T-helper 2 cell treated with Interferon-gamma antibody and Interleukin-4, amounts not matched to agents 100 ng/mL and 5 ng/mL, for 36 hours (primary cell): ENCODE data around the gene MAPKAPK3. TPM values are rescaled to one million over a fixed set of nuclear protein-coding genes. Genes with fewer than 3 reads are reported as not detected.
"Not testable (repeated sequence)": the region's sequence is repeated elsewhere in the genome, so short reads cannot be mapped to it uniquely, and the experiment has no call there.

Experiments
- intact Hi-C: fragments of 100-400 bp; cut with micrococcal nuclease; formaldehyde crosslinking; loops from one replicate; pipeline ENCODE4 v1.15.1; 2023
- total RNA-seq: library from RNA; stranded (reverse); gene quantifications from 2 replicates; pipeline ENCODE4 v1.2.3, GENCODE V29; 2022

The MAPKAPK3 gene
- total RNA-seq, 1 donor from 2014 or later, result 159 TPM

DNA sequence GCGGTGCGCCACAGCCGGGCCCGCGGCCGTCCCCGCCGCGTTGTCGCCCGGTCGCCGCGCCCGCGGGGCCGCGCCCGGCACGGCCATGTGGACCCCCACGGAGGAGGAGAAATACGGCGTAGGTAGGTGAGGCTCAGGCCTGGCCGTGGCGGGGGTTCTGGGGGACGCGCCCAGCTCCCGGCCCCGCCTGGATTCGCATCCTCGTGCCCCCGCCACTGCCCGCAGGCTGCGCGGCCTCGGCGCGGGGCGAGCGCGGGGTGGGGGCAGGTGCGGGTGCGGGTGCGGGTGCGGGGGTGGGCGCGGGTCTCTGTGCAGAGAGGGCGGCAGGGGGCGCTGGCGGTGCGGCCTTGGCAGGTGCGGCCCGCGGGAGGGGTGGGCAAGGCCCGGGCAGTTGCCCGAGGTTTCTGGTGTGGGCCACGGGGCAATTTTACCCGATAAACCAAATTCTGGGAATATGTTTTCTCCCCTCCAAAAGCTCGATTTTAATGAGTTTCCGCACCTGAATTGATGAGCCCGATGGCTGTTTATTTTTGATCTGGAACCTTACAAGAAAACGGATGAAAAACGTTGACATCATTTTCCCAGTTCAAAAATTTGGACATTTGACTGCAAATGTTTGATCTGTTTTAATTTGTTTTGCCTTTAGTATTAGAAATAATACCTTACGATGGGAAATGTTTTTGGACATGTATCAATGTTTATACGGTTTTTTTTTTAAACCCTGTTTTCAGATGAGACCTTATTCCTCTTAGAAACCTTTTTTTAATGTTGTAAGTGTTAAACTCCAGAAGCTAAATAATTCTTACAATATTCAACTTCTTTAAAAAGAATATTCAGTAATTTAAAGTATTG, 58.5 kb downstream of the MAPKAPK3 start:
- intact Hi-C loops, result no loop called here

DNA sequence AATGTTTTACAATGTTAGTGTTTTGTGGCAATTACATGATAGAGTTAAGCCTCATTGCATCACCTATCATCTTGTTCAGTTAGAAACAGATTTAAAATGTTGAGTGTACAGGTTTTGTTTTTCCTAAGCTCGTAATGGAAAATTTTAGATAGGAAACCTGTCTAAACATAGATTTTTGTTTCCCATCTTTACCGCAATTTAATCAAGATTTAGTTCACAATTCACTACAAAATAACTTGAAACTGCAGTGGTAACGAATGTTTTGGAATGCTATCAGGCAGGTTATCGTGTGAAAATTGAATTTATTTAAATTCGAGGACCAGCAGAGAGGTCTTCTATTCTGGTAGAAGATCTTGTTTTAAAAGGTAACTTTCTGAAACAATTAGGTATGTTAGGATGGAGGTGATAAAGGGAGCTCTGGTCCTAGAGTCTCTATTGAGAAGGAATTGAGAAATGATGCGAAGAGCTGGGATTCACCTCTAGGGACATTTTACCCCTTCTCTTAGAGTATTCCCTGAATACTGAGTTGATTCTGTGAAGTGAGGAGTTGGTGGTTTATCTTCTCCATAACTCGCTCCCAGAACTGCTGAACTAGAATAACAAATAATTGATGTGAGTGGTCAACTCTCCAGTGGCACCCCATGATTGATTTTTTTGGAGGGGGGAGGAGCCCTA, 59.2 kb downstream of the MAPKAPK3 start:
- intact Hi-C loops, result no loop called here

DNA sequence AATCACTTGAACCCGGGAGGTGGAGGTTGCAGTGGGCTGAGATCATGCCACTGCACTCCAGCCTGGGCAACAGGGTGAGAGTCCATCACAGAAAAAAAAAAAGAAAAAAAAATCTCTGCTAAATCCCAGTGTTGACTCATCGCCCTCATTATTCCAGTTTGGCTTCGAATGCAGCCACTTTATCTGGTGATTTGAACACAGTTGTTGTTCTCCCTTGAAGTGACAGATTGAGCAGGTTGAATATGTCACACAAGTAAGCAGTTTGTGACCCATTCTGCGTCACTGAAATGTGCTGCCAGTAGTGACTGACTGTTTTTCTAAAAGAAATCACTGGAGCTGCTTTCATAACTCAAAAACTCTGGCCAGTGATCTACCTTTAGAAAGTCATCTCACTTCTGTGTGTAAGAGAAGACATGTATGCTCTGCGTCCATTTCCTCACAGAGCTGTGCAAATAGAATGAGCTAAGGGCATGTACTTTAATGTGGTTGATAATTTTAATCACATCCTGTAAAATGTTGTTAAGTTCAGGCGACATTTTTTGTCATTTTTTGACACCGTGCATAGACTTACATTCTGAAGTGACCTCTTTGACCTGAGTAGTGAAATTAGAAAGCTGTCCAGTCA, 70.3 kb downstream of the MAPKAPK3 start:
- intact Hi-C loops, result no loop called here

DNA sequence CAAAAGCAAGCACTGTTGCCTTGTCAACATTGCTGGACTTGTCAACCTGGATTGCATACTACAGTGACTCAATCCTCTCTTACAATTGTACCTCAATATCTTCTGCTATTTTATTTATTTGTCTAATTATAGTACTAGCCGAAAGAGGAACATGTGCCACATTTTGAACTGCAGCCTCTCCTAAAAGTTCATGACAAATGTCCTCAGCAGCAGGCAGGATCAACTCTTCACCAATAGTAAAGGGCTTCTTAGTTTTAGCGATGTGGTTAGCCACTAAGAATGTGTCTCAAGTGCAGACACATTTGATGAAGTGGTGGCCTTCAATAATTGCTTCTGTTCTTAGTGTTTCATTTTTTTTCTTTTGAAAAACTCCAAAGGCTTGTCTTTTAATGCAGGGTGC, 71.0 kb downstream of the MAPKAPK3 start:
- intact Hi-C loops, result no loop called here

DNA sequence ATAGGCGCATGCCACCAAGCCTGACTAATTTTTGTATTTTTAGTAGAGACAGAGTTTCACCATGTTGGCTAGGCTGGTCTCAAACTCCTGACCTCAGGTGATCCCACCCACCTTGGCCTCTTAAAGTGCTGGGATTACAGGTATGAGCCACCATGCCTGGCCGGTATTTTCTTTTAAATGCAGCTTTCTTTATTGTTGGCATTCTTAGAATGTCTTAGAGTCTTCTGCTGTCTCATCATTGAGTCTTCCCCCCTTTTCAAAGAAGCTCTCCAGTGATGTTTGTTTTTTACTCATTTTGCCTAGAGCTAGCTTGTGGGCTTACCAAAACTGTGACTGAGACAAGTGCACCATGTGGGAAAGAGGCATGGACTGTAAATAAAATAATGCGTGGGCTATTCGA, 71.7 kb downstream of the MAPKAPK3 start:
- intact Hi-C loops, result not testable (repeated sequence)

DNA sequence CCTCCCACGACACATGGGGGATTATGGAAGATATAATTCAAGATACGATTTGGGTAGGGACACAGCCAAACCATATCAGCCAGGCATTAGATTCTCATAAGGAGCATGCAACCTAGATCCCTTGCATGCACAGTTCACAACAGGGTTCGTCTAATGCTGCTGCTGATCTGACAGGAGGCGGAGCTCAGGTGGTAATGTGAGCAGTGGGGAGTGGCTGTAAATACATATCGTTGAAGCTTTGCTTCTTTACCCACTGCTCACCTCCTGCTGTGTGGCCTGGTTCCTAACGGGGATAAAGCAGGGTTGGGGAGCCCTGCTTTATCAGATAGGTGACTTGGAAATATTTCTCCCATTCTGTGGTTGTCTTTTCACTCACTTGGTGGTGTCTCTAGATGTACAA, 72.6 kb downstream of the MAPKAPK3 start:
- intact Hi-C loops, result no loop called here

DNA sequence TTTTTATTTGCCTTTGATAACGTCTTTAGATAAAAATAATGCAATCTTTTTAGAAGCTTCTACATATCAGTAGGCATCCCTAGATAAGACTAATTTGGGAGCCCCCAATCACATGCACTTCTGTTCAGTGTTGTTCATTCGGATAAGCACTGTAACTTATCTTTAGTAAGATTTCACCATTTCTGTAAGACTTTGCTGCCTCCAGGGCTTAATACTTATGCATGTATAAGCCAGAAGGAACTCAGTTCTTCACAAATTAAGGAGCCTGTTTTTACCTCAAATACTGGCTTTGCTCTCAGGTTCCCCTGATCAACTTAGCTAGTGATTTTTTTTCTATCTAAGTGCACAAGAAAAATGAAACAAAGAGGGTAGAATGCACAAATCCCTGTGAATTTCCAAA, 78.1 kb downstream of the MAPKAPK3 start:
- intact Hi-C loops, result no loop called here

DNA sequence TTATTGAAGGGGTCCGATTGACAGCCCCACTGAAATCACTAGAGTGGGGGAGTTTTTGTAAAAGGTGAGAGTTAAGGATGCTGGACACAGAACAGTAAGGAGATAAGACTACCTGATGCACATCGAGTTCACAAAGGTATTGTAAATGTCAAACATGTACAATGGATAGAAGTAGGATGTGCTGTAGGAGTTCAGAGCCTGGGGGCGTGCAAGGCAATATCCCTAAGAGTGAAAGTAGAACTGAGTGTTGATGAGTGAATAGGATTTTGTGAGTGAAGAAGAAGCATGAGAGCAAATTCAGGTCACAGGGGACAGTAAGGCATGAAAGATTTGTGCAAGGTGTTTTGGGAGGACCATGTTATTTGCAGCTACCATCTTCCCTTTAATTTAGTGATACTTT, 79.3 kb downstream of the MAPKAPK3 start:
- intact Hi-C loops, result no loop called here

DNA sequence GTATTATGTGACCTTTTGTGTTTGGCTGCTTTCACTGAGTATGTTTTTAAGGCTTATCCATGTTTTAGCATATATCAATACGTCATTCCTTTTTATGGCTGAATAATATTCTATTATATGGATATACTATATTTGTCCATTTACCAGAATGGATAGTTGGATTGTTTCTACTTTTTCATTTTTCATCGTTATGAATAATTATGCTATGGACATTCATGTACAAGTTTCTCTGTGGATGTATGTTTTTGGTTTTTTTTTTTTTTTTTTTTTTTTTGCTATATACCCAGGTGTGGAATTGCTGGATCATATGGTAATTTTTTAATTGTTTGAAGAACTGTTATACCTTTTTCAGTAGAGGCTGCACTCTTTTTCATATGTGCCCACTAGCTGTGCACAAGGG, 81.3 kb downstream of the MAPKAPK3 start:
- intact Hi-C loops, result no loop called here

Other genes starting within 250 kb of the MAPKAPK3 start
- 0.41 and 0.68 TPM in 2 replicates for gene CACNA2D2, start 113.5 kb upstream of the MAPKAPK3 start, total RNA-seq
- gene C3orf18, start 49.4 kb upstream of the MAPKAPK3 start, total RNA-seq, result 44.3 and 45.1 TPM in 2 replicates
- gene HEMK1, start 47.6 kb upstream of the MAPKAPK3 start, total RNA-seq, result 58.1 and 63.0 TPM in 2 replicates
- 385 and 386 TPM in 2 replicates for gene CISH, start 5.4 kb upstream of the MAPKAPK3 start, total RNA-seq
- 0.93 TPM in 2 replicates for gene DOCK3, start 57.8 kb downstream of the MAPKAPK3 start, total RNA-seq